Measurements from ENCODE around the gene EIF2S3.

GRCh38 chrX:24020306-24020876 lies 34.4 kb upstream of the EIF2S3 start:
- TF ChIP-seq POLR2AphosphoS5 (IDR thresholded peaks at IDR 0.05), result no peak
- TF ChIP-seq CTCF (IDR thresholded peaks at IDR 0.05), result no peak
